GM23338 (cell line): ENCODE data around the gene CLSTN2.

Source experiments
- CTCF ChIP-seq, 2 experiments: fragments of 200-600 bp in 1 of 2; sonication (generic) in 1 of 2; conservative IDR thresholded peaks; 2 replicates each; pipeline versions ENCODE4 v1.5.1 to v1.6.1; 2016 to 2017; ENCODE audit warnings: antibody characterized with exemption in 2 of 2, low read depth in 2 of 2, mild to moderate bottlenecking in 2 of 2, moderate library complexity in 1 of 2
- EZH2 ChIP-seq: fragments of 200-600 bp; sonication (generic); IDR thresholded peaks from one replicate; pipeline ENCODE4 v1.8.0; 2017; ENCODE audit warnings: antibody characterized with exemption, mild to moderate bottlenecking, low read depth; ENCODE audit not compliant: unreplicated experiment
- EZH2phosphoT487 ChIP-seq: fragments of 200-600 bp; sonication (generic); IDR thresholded peaks from one replicate; pipeline ENCODE4 v1.8.1; 2018; ENCODE audit warnings: antibody characterized with exemption; ENCODE audit not compliant: unreplicated experiment
- POLR2AphosphoS5 ChIP-seq: IDR thresholded peaks from 2 replicates; pipeline ENCODE4 v1.6.1; 2016; ENCODE audit warnings: antibody characterized with exemption, low read depth
- ZNF331 ChIP-seq: fragments of 250-450 bp; sonication (Bioruptor Pico); IDR thresholded peaks from 2 replicates; pipeline ENCODE4 v1.5.0; 2020; ENCODE audit warnings: low read depth, mild to moderate bottlenecking, moderate library complexity
- TF ChIP-seq, protein P1 (sequence below): IDR thresholded peaks from one replicate; pipeline ENCODE4 v1.6.1; 2018; ENCODE audit warnings: antibody characterized with exemption; ENCODE audit not compliant: unreplicated experiment

DNA sequence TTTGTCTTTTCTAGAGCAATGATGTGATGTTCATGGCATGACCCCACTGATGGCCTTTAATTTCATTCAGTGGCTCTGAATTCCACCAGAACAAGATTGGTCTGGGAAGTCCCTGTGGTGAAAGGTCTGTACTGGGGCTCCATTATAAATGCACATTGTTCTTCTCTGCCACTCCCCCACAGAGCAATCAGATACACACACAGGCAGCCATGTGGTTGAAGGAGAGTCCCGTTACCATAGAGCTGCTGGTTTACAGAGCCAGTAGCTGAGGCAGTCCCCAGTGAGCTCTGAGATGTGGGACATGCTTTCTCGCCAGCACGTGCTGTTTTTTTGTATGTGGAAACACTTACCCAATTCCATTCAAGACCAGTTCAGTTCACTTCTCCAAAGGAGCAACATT is 570.2 kb downstream of the CLSTN2 start:
- TF ChIP-seq EZH2: no peak
- no peak for TF ChIP-seq POLR2AphosphoS5
- TF ChIP-seq CTCF (conservative IDR thresholded peaks at IDR 0.05; ENCODE audit: low read depth in 2 of 2): no peak
- TF ChIP-seq, protein P1, sequence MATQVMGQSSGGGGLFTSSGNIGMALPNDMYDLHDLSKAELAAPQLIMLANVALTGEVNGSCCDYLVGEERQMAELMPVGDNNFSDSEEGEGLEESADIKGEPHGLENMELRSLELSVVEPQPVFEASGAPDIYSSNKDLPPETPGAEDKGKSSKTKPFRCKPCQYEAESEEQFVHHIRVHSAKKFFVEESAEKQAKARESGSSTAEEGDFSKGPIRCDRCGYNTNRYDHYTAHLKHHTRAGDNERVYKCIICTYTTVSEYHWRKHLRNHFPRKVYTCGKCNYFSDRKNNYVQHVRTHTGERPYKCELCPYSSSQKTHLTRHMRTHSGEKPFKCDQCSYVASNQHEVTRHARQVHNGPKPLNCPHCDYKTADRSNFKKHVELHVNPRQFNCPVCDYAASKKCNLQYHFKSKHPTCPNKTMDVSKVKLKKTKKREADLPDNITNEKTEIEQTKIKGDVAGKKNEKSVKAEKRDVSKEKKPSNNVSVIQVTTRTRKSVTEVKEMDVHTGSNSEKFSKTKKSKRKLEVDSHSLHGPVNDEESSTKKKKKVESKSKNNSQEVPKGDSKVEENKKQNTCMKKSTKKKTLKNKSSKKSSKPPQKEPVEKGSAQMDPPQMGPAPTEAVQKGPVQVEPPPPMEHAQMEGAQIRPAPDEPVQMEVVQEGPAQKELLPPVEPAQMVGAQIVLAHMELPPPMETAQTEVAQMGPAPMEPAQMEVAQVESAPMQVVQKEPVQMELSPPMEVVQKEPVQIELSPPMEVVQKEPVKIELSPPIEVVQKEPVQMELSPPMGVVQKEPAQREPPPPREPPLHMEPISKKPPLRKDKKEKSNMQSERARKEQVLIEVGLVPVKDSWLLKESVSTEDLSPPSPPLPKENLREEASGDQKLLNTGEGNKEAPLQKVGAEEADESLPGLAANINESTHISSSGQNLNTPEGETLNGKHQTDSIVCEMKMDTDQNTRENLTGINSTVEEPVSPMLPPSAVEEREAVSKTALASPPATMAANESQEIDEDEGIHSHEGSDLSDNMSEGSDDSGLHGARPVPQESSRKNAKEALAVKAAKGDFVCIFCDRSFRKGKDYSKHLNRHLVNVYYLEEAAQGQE: no peak
- no peak for TF ChIP-seq EZH2phosphoT487
- no peak for TF ChIP-seq ZNF331 (CRISPR knock-in tag)
